Adrenal gland (tissue), 12 donors: ENCODE measurements around the gene ZNF460. TPM values are rescaled to one million over a fixed set of nuclear protein-coding genes. Genes with fewer than 3 reads are reported as not detected.

Experiments
- DNase-seq, 7 donors: peaks; one replicate each; pipeline ENCODE4 v3.0.0-alpha.2; 2019 to 2020
- H3K27ac ChIP-seq, 5 donors: fragments of 200-600 bp; sonication (generic) in 4 of 5; 1 replicate in 3 of 5; 2 replicates in 2 of 5; pipeline versions ENCODE4 v1.5.1 to v1.8.0; 2016 to 2020; ENCODE audit warnings: mild to moderate bottlenecking in 1 of 5
- H3K27me3 ChIP-seq: fragments of 200-600 bp; 2 replicates; pipeline ENCODE4 v1.8.0; 2021
- H3K36me3 ChIP-seq, 2 donors: fragments of 200-600 bp; replicated peaks in 1 of 2; 1 replicate in 1 of 2; 2 replicates in 1 of 2; pipeline versions ENCODE4 v1.5.1 to v1.8.0; 2018 to 2022
- H3K4me1 ChIP-seq, 2 donors: fragments of 200-600 bp; replicated peaks in 1 of 2; 1 replicate in 1 of 2; 2 replicates in 1 of 2; pipeline versions ENCODE4 v1.5.1 to v1.8.0; 2018 to 2021
- H3K4me3 ChIP-seq, 4 donors: fragments of 200-600 bp; sonication (generic) in 3 of 4; one replicate each; pipeline ENCODE4 v1.5.1; 2016 to 2018
- H3K9me3 ChIP-seq, 3 donors: fragments of 200-600 bp; sonication (generic) in 1 of 3; replicated peaks in 1 of 3; 1 replicate in 2 of 3; 2 replicates in 1 of 3; pipeline versions ENCODE4 v1.5.1 to v1.8.0; 2016 to 2021
- CTCF ChIP-seq, 6 experiments: fragments of 450-650 bp in 4 of 6; fragments of 200-600 bp in 2 of 6; sonication (generic) in 1 of 6; IDR thresholded peaks; 1 replicate in 5 of 6; 2 replicates in 1 of 6; pipeline versions ENCODE4 v1.5.1 to v1.8.0; 2016 to 2021; ENCODE audit warnings: antibody characterized with exemption in 6 of 6, mild to moderate bottlenecking in 2 of 6, moderate library complexity in 1 of 6
- POLR2A ChIP-seq, 2 donors: fragments of 450-650 bp; IDR thresholded peaks; one replicate each; pipeline ENCODE4 v1.6.1; 2017; ENCODE audit warnings: antibody characterized with exemption in 2 of 2, mild to moderate bottlenecking in 2 of 2, moderate library complexity in 1 of 2
- WGBS, 4 donors: extraction: QIAGEN DNeasy Blood & Tissue Kit in 2 of 4; methylation state at CpG; one replicate each; pipeline versions ENCODE4 v1.1.5 to v1.1.7; 2013 to 2017; 5-methylcytosine and 5-hydroxymethylcytosine counted together
- intact Hi-C, 2 donors: fragments of 100-400 bp; cut with DNase I; formaldehyde crosslinking; loops; one replicate each; pipeline versions ENCODE4 v1.14.1 to v1.15.0; 2022 to 2023
- polyA plus RNA-seq, 3 donors: library from polyadenylated mRNA; stranded (reverse); fragments of 200-250 nt in 2 of 3; fragments of 350-450 nt in 1 of 3; fragmentation: Illumina TruSeq in 1 of 3; extraction: RNeasy Lipid Tissue Mini Kit (QIAGEN cat#74804) in 1 of 3; gene quantifications; one replicate each; pipeline ENCODE4 v1.2.3, GENCODE V29; 2013 to 2014
- total RNA-seq, 9 donors: library from RNA; depleted of rRNA in 4 of 9; stranded (reverse); fragments of >200 nt in 4 of 9; fragments of 120-200 nt in 1 of 9; fragmentation: NEBNext Ultra II Directional in 1 of 9; extraction: Animal tissue kit (Norgen Biotek cat#: 25700) in 1 of 9; gene quantifications; one replicate each; pipeline versions ENCODE4 v1.1.0 to v1.2.4, GENCODE V29; 2013 to 2023
- donor health status: healthy with polysubstance abuse.
- donor health status: Bipolar disorder and iron deficiency.
- donor health status: DM: yes; HTN: yes; CAD: no.
- donor health status: DM: no; HTN: no; CAD: no.
- donor health status: DM: no; HTN: no; CAD: no.
- donor health status: DM: yes; HTN: yes; CAD: no.

The ZNF460 gene
- total and polyA plus RNA-seq, 12 donors: 0.54 to 107 (median 55.5) TPM

DNA sequence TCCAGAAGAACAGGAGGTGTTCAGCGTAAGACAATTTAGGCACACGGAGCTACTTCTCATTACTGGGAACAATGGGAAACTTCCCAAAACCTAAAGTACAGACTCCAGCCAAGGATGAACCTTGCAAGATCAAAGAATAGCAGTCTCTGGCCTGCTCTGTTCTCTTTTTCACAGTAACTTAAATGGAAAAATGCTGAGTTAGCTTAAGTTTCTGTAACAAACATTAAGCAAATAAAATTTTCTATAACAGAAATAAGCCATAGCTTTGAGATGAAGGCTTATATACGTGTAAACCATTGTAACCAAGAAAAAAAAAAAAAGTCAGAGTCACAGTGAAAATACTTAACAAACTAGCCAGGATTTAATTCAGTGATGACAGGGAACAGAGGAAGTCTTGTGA lies 18.2 kb upstream of the ZNF460 start:
- Histone ChIP-seq H3K9me3 (no peaks in the 10 kb centered on the region), H3K4me3 (no peak overlapping the region), H3K27me3 (no peaks in the 10 kb centered on the region), H3K4me1 (no peaks in the 10 kb centered on the region), H3K36me3 (no peaks in the 10 kb centered on the region), H3K27ac (no peak overlapping the region)
- intact Hi-C loops: no loop called here
- TF ChIP-seq CTCF (IDR thresholded peaks at IDR 0.05): no peak
- no peak for TF ChIP-seq POLR2A (IDR thresholded peaks at IDR 0.05)
- no peak for DNase-seq
- 89 to 95% (median 89%) methylated on average over 3 of the region's 3 CpGs for WGBS, 4 donors

- no peaks in the 10 kb centered on the region for H3K9me3 ChIP-seq
- WGBS, 4 donors: 94 to 100% (median 100%) methylated on average over 1 of the region's 1 CpG
- no peak overlapping the region for H3K4me3 ChIP-seq
- no peaks in the 10 kb centered on the region for H3K27me3 ChIP-seq
- intact Hi-C loops: no loop called here
- peak overlapping the region in 1 of 5 donors; percentile 4 for H3K27ac ChIP-seq
- DNase-seq: peak in 3 of 7 donors; percentile 6 to 49 (median 33)
- H3K4me1 ChIP-seq: no peaks in the 10 kb centered on the region
- no peaks in the 10 kb centered on the region for H3K36me3 ChIP-seq
- TF ChIP-seq CTCF (IDR thresholded peaks at IDR 0.05) (no peak), POLR2A (IDR thresholded peaks at IDR 0.05) (no peak)
These were observed 17.0 kb upstream of the ZNF460 start for GRCh38 chr19:57263244-57263741.

DNA sequence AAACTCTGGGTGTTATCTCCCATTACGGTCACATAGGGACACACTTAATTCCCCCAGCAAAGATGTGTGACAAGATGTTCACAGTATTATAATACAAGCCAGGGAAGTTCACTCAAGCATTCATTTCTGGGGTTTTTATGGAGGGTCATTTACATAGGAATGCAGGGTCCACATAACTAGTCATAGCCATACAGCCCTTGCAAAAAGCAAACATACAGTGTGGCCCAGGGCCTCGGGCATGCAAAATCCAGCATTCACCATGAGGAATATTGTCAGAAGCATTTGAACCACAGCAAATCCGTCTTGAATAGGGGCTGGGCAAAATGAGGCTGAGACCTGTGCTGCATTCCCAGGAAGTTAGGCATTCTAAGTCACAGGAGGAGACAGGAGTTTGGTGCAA lies 13.0 kb upstream of the ZNF460 start:
- Histone ChIP-seq H3K4me1 (peaks cover 0 to 4% of the 10 kb centered on the region in 2 donors), H3K9me3 (no peaks in the 10 kb centered on the region), H3K27ac (no peak overlapping the region), H3K36me3 (no peaks in the 10 kb centered on the region), H3K27me3 (no peaks in the 10 kb centered on the region), H3K4me3 (no peak overlapping the region)
- TF ChIP-seq CTCF (IDR thresholded peaks at IDR 0.05): no peak
- no peak for TF ChIP-seq POLR2A (IDR thresholded peaks at IDR 0.05)
- DNase-seq: no peak
- intact Hi-C loops: no loop called here
- WGBS, 4 donors: 82 to 90% (median 86%) methylated on average over 2 to 3 of the region's 3 CpGs

GRCh38 chr19:57269515-57270250 lies 10.6 kb upstream of the ZNF460 start:
- intact Hi-C loops: no loop called here
- Histone ChIP-seq H3K4me1 (peaks cover 0 to 4% of the 10 kb centered on the region in 2 donors), H3K4me3 (no peak overlapping the region), H3K36me3 (no peaks in the 10 kb centered on the region), H3K27ac (no peak overlapping the region), H3K27me3 (no peaks in the 10 kb centered on the region), H3K9me3 (no peaks in the 10 kb centered on the region)
- DNase-seq: no peak
- no peak for TF ChIP-seq POLR2A (IDR thresholded peaks at IDR 0.05)
- 77 to 93% (median 83%) methylated on average over 4 of the region's 4 CpGs for WGBS, 4 donors

- peaks cover 0 to 8% of the 10 kb centered on the region in 2 donors for H3K4me1 ChIP-seq
- 94 to 98% (median 95%) methylated on average over 8 of the region's 8 CpGs for WGBS, 4 donors
- TF ChIP-seq CTCF (IDR thresholded peaks at IDR 0.05) (no peak), POLR2A (IDR thresholded peaks at IDR 0.05) (no peak)
- no peak overlapping the region for H3K27ac ChIP-seq
- no peaks in the 10 kb centered on the region for H3K27me3 ChIP-seq
- intact Hi-C loops: no loop called here
- no peak for DNase-seq
- H3K4me3 ChIP-seq: no peak overlapping the region
- H3K36me3 ChIP-seq: no peaks in the 10 kb centered on the region
- H3K9me3 ChIP-seq: no peaks in the 10 kb centered on the region
These were observed 9.0 kb upstream of the ZNF460 start for GRCh38 chr19:57271280-57271679.
